Esophagus squamous epithelium (tissue), 5 donors: ENCODE measurements around the gene COLGALT1. TPM values are rescaled to one million over a fixed set of nuclear protein-coding genes. Genes with fewer than 3 reads are reported as not detected.

Source experiments
- DNase-seq: peaks from one replicate; lab custom pipeline; 2025; lab: John Stamatoyannopoulos, UW
- H3K27ac ChIP-seq, 4 donors: fragments of 200-600 bp; sonication (generic); one replicate each; pipeline ENCODE4 v1.5.1; 2016 to 2019; ENCODE audit warnings: mild to moderate bottlenecking in 1 of 4
- H3K27me3 ChIP-seq, 4 donors: fragments of 200-600 bp; sonication (generic); 1 replicate in 3 of 4; 2 replicates in 1 of 4; pipeline versions ENCODE4 v1.5.1 to v1.6.0; 2017 to 2021; ENCODE audit warnings: antibody characterized with exemption in 1 of 4
- H3K36me3 ChIP-seq, 3 donors: fragments of 200-600 bp; sonication (generic); one replicate each; pipeline ENCODE4 v1.5.1; 2016 to 2019
- H3K4me1 ChIP-seq, 3 donors: fragments of 200-600 bp; sonication (generic); one replicate each; pipeline ENCODE4 v1.5.1; 2017 to 2019
- H3K4me3 ChIP-seq, 4 donors: fragments of 200-600 bp; sonication (generic); 1 replicate in 3 of 4; 2 replicates in 1 of 4; pipeline ENCODE4 v1.5.1; 2016 to 2019; ENCODE audit warnings: mild to moderate bottlenecking in 2 of 4, moderate library complexity in 1 of 4
- H3K9me3 ChIP-seq, 3 donors: fragments of 200-600 bp; sonication (generic); one replicate each; pipeline ENCODE4 v1.5.1; 2016 to 2019
- POLR2A ChIP-seq, 4 donors: fragments of 450-650 bp; IDR thresholded peaks; one replicate each; pipeline ENCODE4 v1.6.1; 2017; ENCODE audit warnings: antibody characterized with exemption in 4 of 4, mild to moderate bottlenecking in 4 of 4, moderate library complexity in 3 of 4
- WGBS, 2 donors: methylation state at CpG; one replicate each; pipeline ENCODE4 v1.1.5; 2018; 5-methylcytosine and 5-hydroxymethylcytosine counted together
- intact Hi-C: fragments of 100-400 bp; cut with DNase I; formaldehyde crosslinking; loops from one replicate; pipeline ENCODE4 v1.15.0; 2022
- total RNA-seq, 4 donors: library from RNA; depleted of rRNA; stranded (reverse); fragments of >200 nt; gene quantifications; one replicate each; pipeline ENCODE4 v1.1.0, GENCODE V29; 2016
- TF ChIP-seq, protein P1 (sequence below), 6 experiments: fragments of 450-650 bp in 4 of 6; fragments of 200-600 bp in 2 of 6; sonication (generic) in 2 of 6; IDR thresholded peaks; one replicate each; pipeline ENCODE4 v1.5.1; 2016 to 2019; ENCODE audit warnings: antibody characterized with exemption in 6 of 6, mild to moderate bottlenecking in 4 of 6, moderate library complexity in 4 of 6
- donor health status: DM: yes; HTN: yes; CAD: no.

Gene COLGALT1
- total RNA-seq, 4 donors from 2014 or later = 23.1 to 51.9 (median 35.6) TPM

GRCh38 chr19:17611462-17612244, 56.2 kb downstream of the COLGALT1 start:
- H3K27me3 ChIP-seq = peaks cover 0 to 46% (median 5%) of the 10 kb centered on the region in 4 donors
- intact Hi-C loops = no loop called here
- no peak for DNase-seq
- no peak overlapping the region for H3K4me3 ChIP-seq
- H3K9me3 ChIP-seq = no peaks in the 10 kb centered on the region
- H3K27ac ChIP-seq = no peak overlapping the region
- no peaks in the 10 kb centered on the region for H3K36me3 ChIP-seq
- H3K4me1 ChIP-seq = peaks cover 0 to 8% (median 3%) of the 10 kb centered on the region in 3 donors
- no peak for TF ChIP-seq POLR2A (IDR thresholded peaks at IDR 0.05)
- TF ChIP-seq, protein P1, sequence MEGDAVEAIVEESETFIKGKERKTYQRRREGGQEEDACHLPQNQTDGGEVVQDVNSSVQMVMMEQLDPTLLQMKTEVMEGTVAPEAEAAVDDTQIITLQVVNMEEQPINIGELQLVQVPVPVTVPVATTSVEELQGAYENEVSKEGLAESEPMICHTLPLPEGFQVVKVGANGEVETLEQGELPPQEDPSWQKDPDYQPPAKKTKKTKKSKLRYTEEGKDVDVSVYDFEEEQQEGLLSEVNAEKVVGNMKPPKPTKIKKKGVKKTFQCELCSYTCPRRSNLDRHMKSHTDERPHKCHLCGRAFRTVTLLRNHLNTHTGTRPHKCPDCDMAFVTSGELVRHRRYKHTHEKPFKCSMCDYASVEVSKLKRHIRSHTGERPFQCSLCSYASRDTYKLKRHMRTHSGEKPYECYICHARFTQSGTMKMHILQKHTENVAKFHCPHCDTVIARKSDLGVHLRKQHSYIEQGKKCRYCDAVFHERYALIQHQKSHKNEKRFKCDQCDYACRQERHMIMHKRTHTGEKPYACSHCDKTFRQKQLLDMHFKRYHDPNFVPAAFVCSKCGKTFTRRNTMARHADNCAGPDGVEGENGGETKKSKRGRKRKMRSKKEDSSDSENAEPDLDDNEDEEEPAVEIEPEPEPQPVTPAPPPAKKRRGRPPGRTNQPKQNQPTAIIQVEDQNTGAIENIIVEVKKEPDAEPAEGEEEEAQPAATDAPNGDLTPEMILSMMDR (IDR thresholded peaks at IDR 0.05) = no peak
- WGBS, 2 donors = 47 to 61% methylated on average over 4 of the region's 7 CpGs

DNA sequence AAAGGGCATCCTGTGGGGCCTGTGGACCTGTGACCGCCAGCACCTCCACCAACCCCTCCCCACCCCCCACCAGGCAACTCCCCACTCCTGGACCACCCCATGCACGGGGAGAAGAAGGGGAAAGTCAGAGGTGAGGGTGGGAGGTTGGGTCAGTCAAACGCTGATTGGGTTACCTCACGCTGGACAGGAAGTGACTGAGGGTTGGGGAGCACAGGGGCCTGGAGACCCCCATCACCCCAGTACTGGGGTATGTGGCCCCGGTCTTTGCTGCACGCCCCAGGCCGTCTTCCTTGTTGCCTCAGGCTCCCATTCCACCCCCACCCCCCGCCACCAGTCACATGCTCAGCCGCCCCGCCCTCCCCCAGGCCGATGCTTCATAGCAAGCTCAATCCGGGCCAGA, 59.0 kb downstream of the COLGALT1 start:
- TF ChIP-seq, protein P1 (IDR thresholded peaks at IDR 0.05) = no peak
- no peak for TF ChIP-seq POLR2A (IDR thresholded peaks at IDR 0.05)
- H3K36me3 ChIP-seq = no peaks in the 10 kb centered on the region
- H3K4me1 ChIP-seq = peaks cover 0 to 9% (median 4%) of the 10 kb centered on the region in 3 donors
- WGBS, 2 donors = 60 to 73% methylated on average over 1 to 5 of the region's 12 CpGs
- no peak overlapping the region for H3K4me3 ChIP-seq
- DNase-seq = no peak
- no peak overlapping the region for H3K27ac ChIP-seq
- peaks cover 0 to 61% (median 5%) of the 10 kb centered on the region in 4 donors for H3K27me3 ChIP-seq
- intact Hi-C loops = no loop called here
- no peaks in the 10 kb centered on the region for H3K9me3 ChIP-seq

DNA sequence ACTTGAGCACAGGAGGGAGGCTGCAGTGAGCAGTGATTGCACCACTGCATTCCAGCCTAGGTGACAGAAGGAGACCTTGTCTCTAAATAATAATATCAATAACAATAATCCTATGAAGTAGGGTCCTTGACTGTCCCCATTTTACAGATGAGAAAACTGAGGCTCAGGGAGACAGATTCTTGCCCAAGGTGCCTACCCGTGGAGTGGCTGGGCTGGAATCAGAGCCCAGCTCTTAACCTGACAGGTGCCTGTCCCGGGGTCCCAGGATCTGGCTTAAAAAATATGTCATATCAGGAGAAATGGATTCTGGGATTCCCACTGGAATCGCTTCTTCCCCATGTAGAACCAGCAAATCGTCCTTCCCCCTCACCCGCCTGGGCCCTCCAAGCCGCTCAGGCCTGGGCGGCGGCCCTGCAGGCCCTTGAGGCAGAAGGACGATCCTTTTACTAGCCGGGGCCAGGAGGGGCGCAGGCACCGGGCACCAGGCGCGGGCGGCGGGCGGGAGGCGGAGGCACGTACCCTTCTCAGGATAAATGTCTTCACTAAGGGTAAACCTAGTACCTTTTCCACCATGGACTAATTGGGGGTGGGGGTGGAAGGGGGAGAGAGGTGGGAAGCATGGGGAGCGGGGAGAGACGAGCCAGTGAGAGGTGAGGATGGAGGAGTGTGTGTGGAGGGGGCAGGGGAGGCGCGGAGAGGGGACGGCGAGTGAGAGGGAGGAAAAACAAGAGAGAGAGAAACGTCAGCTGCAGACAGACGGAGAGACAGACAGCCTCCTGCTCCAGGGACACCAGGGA, 60.6 kb downstream of the COLGALT1 start:
- Histone ChIP-seq H3K4me1 (peaks cover 0 to 9% (median 4%) of the 10 kb centered on the region in 3 donors), H3K9me3 (no peaks in the 10 kb centered on the region), H3K36me3 (no peaks in the 10 kb centered on the region), H3K27me3 (peaks cover 0 to 75% (median 5%) of the 10 kb centered on the region in 4 donors), H3K27ac (no peak overlapping the region), H3K4me3 (peak overlapping the region in 1 of 4 donors; percentile 17)
- intact Hi-C loops = no loop called here
- no peak for TF ChIP-seq POLR2A (IDR thresholded peaks at IDR 0.05)
- TF ChIP-seq, protein P1 (IDR thresholded peaks at IDR 0.05) = no peak
- DNase-seq = no peak
- WGBS, 2 donors = 25 to 29% methylated on average over 9 to 11 of the region's 27 CpGs

DNA sequence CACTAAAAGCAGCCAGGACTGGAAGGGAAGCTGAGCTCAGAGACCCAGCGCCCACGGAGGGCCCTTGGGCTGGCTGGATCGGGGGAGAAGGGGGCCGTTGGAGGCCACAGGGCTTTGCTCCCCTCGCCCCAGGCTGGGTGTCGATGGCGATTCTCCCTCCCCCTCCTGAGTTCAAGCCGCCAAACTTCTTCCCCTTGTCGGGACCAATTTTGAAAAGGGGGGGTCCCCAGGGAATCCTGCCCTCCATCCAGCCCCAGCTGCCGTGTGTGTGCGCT, 61.2 kb downstream of the COLGALT1 start:
- TF ChIP-seq POLR2A (IDR thresholded peaks at IDR 0.05) = no peak
- TF ChIP-seq, protein P1 (IDR thresholded peaks at IDR 0.05) = no peak
- no peaks in the 10 kb centered on the region for H3K36me3 ChIP-seq
- intact Hi-C loops = no loop called here
- H3K4me3 ChIP-seq = peak overlapping the region in 1 of 4 donors; percentile 17
- WGBS, 2 donors = 11 to 16% methylated on average over 6 to 11 of the region's 11 CpGs
- H3K27ac ChIP-seq = no peak overlapping the region
- H3K4me1 ChIP-seq = peaks cover 0 to 9% (median 4%) of the 10 kb centered on the region in 3 donors
- H3K9me3 ChIP-seq = peaks cover 0 to 4% (median 0%) of the 10 kb centered on the region in 3 donors
- DNase-seq = no peak
- H3K27me3 ChIP-seq = peaks cover 0 to 77% (median 5%) of the 10 kb centered on the region in 4 donors
